GM18909 (cell line): Measurements from ENCODE around the gene GATA3.

Source experiments
- ATAC-seq: cut with Tn5 transposase; IDR thresholded peaks from one replicate; pipeline ENCODE4 v1.9.1; 2021; ENCODE audit warnings: mild to moderate bottlenecking; ENCODE audit not compliant: unreplicated experiment, poor library complexity

Gene GATA3

DNA sequence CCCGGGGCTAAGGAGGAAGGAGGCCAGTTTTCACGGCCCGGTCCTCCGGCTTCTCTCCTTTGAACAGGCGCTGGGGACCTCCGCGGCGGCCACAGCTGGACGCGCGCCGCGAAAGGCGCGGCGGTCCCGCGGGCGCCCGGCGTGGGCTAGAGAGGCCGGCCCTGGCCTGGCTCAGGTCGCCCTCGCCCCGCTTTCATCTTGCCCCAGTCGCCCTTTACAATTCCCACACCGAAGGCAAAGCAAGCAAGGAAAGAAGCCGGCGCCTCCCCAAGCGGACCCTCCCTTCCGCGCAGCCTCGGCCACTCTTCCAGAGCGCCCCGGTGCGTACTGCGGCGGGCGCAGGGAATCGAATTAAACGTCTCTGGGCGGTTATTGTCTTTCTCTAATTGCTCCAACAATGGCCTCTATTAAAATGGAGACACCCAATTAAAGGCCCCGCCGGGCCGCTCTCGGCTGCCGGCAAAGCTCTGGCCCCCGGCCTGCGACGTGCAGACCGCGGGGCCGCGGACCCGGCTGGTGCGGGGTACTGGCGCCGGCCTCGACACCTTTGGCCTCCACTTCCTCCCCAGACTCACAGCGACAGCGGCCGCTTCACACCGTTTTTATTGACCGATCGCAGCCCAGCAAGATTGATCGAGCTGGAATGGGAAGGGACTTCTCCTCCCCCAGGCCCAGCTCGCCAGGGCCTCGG is 4.5 kb upstream of the GATA3 start:
- ATAC-seq = no peak

DNA sequence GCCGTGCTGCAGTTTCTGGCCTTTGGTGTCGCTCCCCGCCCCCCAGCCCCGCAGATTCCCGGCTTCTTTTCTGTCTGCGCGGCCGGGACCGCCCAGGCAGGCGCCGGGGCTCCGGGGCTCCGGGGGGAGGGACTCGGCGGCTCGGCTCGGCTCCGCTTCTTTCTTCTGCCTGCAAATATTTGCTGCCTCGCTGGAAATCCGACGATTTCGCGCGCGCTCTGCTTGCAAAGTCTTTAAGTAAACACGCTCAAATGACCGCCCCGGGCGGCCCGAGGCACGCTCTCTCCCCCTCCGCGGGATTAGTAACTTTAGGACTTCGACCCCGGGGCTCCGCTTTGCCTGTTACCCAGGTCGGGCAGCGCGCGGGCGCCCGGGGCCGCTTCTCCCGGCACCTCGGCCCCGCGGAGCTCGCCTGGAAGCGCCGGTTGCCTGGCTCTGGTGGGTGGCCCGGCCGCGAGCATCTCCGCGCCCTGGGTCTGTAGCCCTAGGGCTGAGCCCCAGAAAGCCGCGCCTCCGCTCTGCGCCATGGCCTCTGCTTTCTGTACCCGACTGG is 3.9 kb upstream of the GATA3 start:
- no peak for ATAC-seq

DNA sequence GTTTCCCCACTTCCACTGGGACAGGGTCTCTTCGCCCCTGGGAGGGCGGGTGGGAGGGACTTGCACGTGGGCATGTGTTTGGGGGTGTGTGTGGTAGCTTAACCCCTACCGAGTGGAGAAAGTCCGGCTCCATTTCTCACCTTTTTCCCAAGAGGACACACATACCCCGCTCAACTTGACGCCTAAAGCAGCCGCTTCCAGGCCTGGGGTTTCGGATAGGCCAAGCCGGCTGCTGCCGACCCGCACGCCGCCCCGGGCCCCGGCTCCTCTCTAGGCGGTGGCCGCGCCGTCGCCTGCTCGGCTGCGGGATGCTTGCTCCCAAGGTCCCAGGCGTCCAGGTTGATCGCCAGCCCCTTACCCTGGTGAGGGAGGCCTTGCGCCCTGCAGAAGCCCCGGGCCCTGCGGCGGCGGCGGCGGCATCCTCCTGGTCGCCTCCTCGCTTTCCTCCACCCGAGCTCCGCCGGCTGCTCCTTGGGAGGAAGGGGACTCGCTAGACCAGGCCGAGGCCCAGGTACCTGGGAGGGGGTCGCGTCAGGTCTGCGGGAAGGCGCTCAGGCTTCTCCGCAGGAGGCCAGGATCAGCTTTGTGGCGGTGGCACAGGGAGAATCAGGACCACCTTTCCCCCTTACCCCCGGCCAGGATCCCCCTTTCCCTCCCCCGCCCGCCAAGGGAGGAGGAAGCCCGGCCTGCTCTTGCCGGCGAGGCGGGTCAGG is 3.2 kb upstream of the GATA3 start:
- no peak for ATAC-seq

DNA sequence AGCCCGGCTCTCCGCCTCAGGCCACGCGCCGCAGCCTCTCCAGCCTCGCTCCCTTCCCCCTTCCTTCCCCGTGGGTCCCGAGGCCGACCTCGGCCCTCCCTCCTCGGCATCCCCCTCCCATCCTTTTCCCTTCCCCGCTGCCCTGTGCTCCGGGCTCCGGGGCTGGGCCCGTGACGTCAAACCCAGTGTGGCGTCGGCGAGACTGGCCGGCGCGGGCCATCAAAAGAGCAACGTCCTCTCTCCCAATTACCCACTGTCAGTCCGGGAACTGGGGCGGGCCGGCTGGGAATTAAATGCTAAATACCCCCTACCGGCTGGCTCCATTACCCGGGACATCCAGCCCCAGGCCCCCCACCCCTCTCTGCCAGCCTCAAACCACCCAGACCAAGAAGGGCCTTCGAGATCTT is 2.6 kb upstream of the GATA3 start:
- ATAC-seq = no peak

DNA sequence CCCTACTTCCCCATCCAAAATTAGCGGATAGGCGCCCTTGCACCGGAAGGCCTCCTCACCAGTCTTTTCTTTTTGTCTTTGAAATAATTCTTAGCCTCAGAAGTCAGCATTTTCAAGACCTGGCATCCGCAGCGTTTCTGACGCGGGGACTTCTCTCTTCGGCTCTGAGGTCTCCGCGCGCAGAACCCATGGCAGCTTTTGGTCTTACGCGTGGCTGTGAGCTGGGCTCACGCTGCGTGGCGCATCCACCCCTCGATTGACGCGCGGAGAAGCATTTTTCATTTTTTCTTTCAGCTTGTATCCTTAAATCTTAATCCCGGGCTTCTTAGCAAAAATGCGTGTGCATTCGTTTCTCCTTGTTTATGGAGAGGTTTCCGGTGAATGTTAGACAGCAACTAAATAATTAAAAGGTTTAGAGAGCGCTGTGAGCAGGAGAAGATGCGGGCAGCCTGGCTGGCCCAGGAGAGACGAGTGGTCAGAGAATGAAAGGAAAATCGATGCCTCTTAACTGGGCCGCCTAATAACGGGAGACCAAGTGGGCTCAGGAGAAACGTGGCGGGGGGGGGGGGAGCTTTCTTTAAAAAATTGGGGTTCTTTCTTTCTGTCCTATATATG is 2.0 kb upstream of the GATA3 start:
- no peak for ATAC-seq

GRCh38 chr10:8052956-8053445 is 1.5 kb upstream of the GATA3 start:
- no peak for ATAC-seq

- ATAC-seq = peak; percentile 65
Observed at GRCh38 chr10:8053446-8054243, 843 bp upstream of the GATA3 start.

DNA sequence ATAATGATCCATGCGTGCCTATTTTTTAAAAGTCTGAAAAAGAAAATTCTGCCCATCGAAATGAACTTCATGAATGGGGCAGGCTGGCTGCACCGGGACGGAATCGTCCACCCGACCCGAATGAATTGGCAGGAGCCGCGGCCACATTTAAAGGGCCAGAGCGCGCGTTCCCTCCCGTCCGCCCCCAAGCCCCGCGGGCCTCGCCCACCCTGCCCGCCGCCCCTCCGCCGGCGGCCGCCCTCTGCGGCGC is 319 bp upstream of the GATA3 start:
- peak; percentile 8 for ATAC-seq

GRCh38 chr10:8055420-8056349 is 1.2 kb downstream of the GATA3 start:
- ATAC-seq = peak; percentile 9

GRCh38 chr10:8056378-8056777 is 1.9 kb downstream of the GATA3 start:
- ATAC-seq = no peak

- ATAC-seq = peak; percentile 36
Observed at GRCh38 chr10:8056871-8057331, 2.4 kb downstream of the GATA3 start.

DNA sequence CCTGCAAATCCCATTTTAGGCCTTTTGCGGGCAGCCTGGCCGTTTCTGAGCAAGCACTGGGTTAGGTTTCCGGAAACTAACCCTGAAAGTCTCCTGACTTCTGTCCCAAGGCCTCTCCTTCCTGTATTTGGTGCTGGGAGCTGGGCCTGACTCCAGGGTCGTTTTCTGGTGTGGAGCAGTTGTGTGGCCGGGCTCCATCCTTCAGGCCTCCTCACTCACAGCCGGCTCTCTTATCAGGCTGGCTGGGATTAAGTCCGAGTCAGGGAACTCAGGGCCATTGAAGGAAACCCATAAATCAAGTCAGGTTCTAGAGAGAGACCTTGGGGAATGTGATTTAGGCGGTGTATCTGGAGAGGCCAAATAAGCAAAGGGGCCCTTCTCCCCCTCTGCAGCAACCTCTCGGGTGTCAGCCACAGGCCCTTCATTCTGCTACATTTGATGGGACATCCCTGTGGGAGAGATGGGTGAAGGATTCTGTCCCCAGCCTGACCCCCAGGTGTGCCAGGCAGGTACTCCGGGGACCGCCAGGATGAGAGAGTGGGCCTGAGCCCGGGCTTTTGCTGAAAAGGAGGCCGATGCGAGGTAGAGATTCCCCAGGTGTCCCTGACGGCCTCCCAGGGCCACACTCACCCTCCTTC is 3.3 kb downstream of the GATA3 start:
- ATAC-seq = no peak

GRCh38 chr10:8058274-8059111 is 4.0 kb downstream of the GATA3 start:
- ATAC-seq = no peak

- no peak for ATAC-seq
Observed at GRCh38 chr10:8059191-8059936, 4.9 kb downstream of the GATA3 start.

DNA sequence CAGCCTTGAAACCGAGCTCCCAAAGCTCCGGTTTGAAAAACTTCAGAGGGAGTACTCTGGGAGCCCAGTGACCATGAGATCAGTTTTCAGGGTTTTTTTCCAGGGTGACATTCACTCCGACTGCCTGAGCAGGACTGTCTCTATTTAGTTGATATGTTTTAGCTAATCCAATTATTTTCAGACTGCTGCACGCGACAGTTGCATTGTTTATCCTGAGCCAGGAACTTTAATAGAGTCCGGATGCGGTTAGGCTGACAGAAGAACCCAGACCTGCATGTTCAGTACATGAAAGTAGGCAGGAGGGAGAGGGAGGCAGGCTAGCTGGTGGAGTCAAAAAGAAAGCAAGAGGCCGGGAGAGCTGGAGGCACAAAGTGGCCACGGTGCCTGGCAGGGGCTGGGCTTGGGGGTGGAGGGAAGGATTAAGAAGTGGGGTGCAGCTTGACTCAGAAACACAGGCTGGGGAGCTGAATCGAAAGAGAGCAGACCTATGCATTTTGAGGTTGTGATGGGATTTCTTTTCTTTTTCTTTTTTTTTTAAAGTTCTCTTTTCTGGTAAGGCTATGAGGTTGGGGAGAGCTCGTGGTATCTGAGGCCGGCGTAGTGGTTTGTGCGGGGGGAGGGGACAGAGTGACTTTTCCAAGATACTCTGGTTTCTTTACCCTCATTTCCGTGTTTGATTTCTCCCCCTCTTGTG is 5.7 kb downstream of the GATA3 start:
- peak; percentile 48 for ATAC-seq

DNA sequence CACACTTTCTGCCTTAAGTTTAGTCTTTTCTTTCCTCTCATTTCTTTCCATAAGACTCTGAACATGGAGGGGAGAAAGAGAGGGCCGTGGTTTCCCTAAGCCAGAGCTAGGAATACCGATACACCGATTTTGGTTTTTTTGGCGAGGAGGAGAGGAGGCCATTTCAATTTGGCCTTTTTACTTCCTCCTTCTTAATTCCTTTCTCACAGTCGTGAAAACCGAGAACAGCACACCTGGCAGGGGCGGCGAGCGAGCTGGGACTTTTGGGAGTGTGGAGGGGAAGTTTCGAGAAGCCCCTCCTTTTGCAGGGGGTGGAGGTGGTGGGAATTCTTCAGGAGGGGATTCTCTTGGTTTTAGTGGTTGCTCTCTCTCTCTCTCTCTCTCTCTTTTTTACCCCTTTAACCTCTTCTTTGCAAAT is 6.2 kb downstream of the GATA3 start:
- no peak for ATAC-seq
